Measurements from ENCODE around the gene PFDN2. TPM values are rescaled to one million over a fixed set of nuclear protein-coding genes. Genes with fewer than 3 reads are reported as not detected.

The PFDN2 gene
- total and polyA plus RNA-seq, 2 of the 4 experiments (the other 2 are of a cell fraction): 62.4 to 179 TPM

GRCh38 chr1:161121834-161122233 lies 4.0 kb upstream of the PFDN2 start:
- Histone ChIP-seq H4K5ac (ENCODE audit: low read depth, low read length) (no peak overlapping the region), H2AK5ac (ENCODE audit: low read depth, low read length) (no peak overlapping the region), H4K91ac (ENCODE audit: insufficient read depth, low read depth, low read length) (no peak overlapping the region), H3K79me1 (ENCODE audit: low read depth in 1 of 2, low read length in 2 of 2) (peaks cover 41 to 74% of the 10 kb centered on the region in 2 experiments), H2AK9ac (replicated peaks; ENCODE audit: low read depth, low read length, poor library complexity) (no peak overlapping the region), H2AFZ (replicated peaks; ENCODE audit: low read length, poor library complexity) (no peak overlapping the region), H3K4ac (ENCODE audit: low read depth, low read length) (no peak overlapping the region), H2BK5ac (ENCODE audit: low read depth, low read length, poor library complexity, severe bottlenecking) (no peak overlapping the region), H3K27ac (ENCODE audit: insufficient read depth, low read length) (no peak overlapping the region), H3K14ac (replicated peaks; ENCODE audit: low read depth, low read length) (no peak overlapping the region), H4K20me1 (ENCODE audit: insufficient read depth, low read length) (peaks cover 30% of the 10 kb centered on the region), H3K23ac (ENCODE audit: low read depth, low read length) (no peak overlapping the region), H3K27me3 (ENCODE audit: control insufficient read depth, insufficient read depth, low read length) (no peaks in the 10 kb centered on the region), H3K56ac (ENCODE audit: extremely low read depth, insufficient read depth, low read length) (no peak overlapping the region), H3K4me2 (ENCODE audit: low read depth, low read length) (no peak overlapping the region), H2BK20ac (ENCODE audit: low read depth, low read length) (no peak overlapping the region), H2BK15ac (ENCODE audit: low read depth, low read length) (no peak overlapping the region), H4K8ac (ENCODE audit: low read depth in 2 of 2, low read length in 2 of 2) (no peak overlapping the region), H2BK120ac (ENCODE audit: low read depth, low read length) (no peak overlapping the region), H3K4me3 (ENCODE audit: insufficient read depth, low read depth, low read length) (no peak overlapping the region), H3K9me1 (ENCODE audit: insufficient read depth, low read length) (peaks cover 20% of the 10 kb centered on the region), H3K36me3 (ENCODE audit: control insufficient read depth, insufficient read depth, low read length) (peaks cover 51% of the 10 kb centered on the region), H3K9ac (ENCODE audit: low read depth, low read length) (no peak overlapping the region), H3K9me3 (ENCODE audit: control insufficient read depth, insufficient read depth, low read length) (no peaks in the 10 kb centered on the region; the same call in 1 of the 2 replicates), H3K18ac (ENCODE audit: low read depth, low read length) (no peak overlapping the region), H3K4me1 (ENCODE audit: control insufficient read depth, insufficient read depth, low read length) (peaks cover 15% of the 10 kb centered on the region)
- no TSS peak for BruUV-seq (replicated peaks)
- ATAC-seq (ENCODE audit: low read depth) (no peak), DNase-seq (no peak)
- CTCF ChIA-PET: interaction anchor here (0.6 kb wide), 1 partner anchor 50 kb away, joined by 3 read pairs; no protein-coding TSS in a partner anchor
- no CpG with 5 or more reads among the region's 4 CpGs for WGBS, 2 experiments (ENCODE audit: extremely low coverage in 2 of 2, insufficient read length in 1 of 2)
- POLR2A ChIA-PET (ENCODE audit: unreplicated experiment): no interaction called here
- in situ Hi-C loops (cut with MboI; ENCODE audit: low sequenced_read_pairs): no loop called here
- no peak for TF ChIP-seq BHLHE40 (IDR thresholded peaks at IDR 0.05; ENCODE audit: low read depth, low read length)
- no peak for TF ChIP-seq SMC3 (IDR thresholded peaks at IDR 0.05; ENCODE audit: low read depth, low read length)
- no peak for TF ChIP-seq RCOR1 (IDR thresholded peaks at IDR 0.05; ENCODE audit: insufficient replicate concordance, low read length)
- no peak for TF ChIP-seq MXI1 (IDR thresholded peaks at IDR 0.05; ENCODE audit: borderline replicate concordance, low read depth, low read length)
- no peak for TF ChIP-seq RFX5 (IDR thresholded peaks at IDR 0.05; ENCODE audit: low read depth, low read length)
- TF ChIP-seq POLR2A (IDR thresholded peaks at IDR 0.05; ENCODE audit: low read depth, low read length): no peak
- TF ChIP-seq NFE2L2 (IDR thresholded peaks at IDR 0.05; ENCODE audit: low read depth, low read length): no peak
- no peak for TF ChIP-seq RAD21 (IDR thresholded peaks at IDR 0.05; ENCODE audit: low read length)
- no peak for TF ChIP-seq CEBPB (IDR thresholded peaks at IDR 0.05; ENCODE audit: low read depth, low read length)
- TF ChIP-seq CTCF (conservative IDR thresholded peaks at IDR 0.05; ENCODE audit: low read depth, low read length): no peak
- no peak for TF ChIP-seq MAZ (IDR thresholded peaks at IDR 0.05; ENCODE audit: borderline replicate concordance, low read depth, low read length)
- dilution Hi-C loops (cut with HindIII; ENCODE audit: low sequenced_read_pairs, unreplicated experiment): no loop called here
- intact Hi-C loops (cut with micrococcal nuclease): no loop called here
